Activated CD8-positive, alpha-beta memory T cell treated with anti-CD3 and anti-CD28 coated beads for 48 hours (primary cell): ENCODE measurements around the gene CYP1A2.

Experiments
- DNase-seq, 3 experiments: peaks; one replicate each; pipeline ENCODE4 v3.0.0-alpha.2; 2020; ENCODE audit warnings: low read depth in 2 of 3, low spot score in 2 of 3

CYP1A2 gene

DNA sequence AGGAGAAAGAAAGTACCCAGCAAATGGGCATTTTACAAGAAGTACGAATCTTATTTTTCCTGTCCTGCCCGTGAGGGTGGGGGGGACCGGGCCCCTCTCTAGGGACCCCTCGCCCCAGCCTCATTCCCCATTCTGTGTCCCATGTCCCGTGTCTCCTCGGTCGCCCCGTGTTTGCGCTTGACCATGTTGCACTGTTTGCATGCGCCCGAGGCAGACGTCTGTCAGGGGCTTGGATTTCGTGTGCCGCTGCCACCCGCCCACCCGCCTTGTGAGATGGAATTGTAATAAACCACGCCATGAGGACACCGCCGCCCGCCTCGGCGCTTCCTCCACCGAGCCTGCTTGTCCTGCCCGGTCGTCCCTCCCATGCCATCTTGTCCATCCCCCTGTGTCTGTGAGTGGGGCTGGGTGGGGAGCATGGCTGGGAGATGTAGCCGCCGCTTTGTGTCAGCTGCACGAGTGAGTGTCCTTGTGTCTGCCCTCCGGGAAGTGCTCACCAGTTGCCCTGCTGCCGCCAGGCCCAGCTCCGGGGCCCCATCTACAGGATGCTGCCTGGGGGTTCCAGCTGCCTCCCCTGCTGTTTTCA lies 54.3 kb downstream of the CYP1A2 start:
- no peak for DNase-seq

DNA sequence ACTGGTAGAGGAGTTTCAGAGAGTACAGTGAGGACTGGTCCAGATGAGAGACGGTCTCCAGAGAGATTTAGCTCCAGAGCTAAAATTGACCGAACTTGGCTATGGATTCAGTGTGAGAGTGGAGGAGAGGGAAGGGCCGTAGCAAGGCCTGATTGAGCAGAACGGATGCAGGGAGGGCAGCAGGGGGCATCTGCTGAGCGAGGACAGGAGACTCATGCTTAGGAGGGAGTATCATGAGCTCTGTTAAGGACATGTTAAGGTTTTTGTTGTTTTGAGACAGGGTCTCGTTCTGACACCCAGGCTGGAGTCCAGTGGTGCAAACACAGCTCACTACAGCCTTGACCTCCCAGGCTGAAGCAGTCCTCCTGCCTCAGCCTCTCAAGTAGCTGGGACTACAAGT lies 56.3 kb downstream of the CYP1A2 start:
- no peak for DNase-seq
